Thoracic aorta (tissue), 2 donors: Measurements from ENCODE around the gene GMDS. TPM values are rescaled to one million over a fixed set of nuclear protein-coding genes. Genes with fewer than 3 reads are reported as not detected.

Experiments
- ATAC-seq: fragments of 150-250 bp; one replicate; pipeline ENCODE4 v1.8.0; 2017; ENCODE audit warnings: low read depth; ENCODE audit not compliant: insufficient number of reproducible peaks, low FRiP score
- DNase-seq: peaks from one replicate; pipeline ENCODE4 v3.0.0-alpha.2; 2020; ENCODE audit warnings: low spot score
- H3K27ac ChIP-seq, 2 donors: fragments of 200-600 bp; sonication (generic); 1 replicate in 1 of 2; 2 replicates in 1 of 2; pipeline ENCODE4 v1.5.1; 2016; ENCODE audit warnings: mild to moderate bottlenecking in 2 of 2, moderate library complexity in 2 of 2
- H3K27me3 ChIP-seq: fragments of 200-600 bp; sonication (generic); replicated peaks from 2 replicates; pipeline ENCODE4 v1.6.0; 2016; ENCODE audit warnings: mild to moderate bottlenecking; ENCODE audit not compliant: insufficient read depth
- H3K36me3 ChIP-seq: fragments of 200-600 bp; sonication (generic); one replicate; pipeline ENCODE4 v1.5.1; 2016
- H3K4me1 ChIP-seq, 2 donors: fragments of 200-600 bp; sonication (generic); 1 replicate in 1 of 2; 2 replicates in 1 of 2; pipeline versions ENCODE4 v1.5.1 to v1.6.0; 2016; ENCODE audit warnings: low read depth in 2 of 2, mild to moderate bottlenecking in 1 of 2; ENCODE audit not compliant: control insufficient read depth in 1 of 2
- H3K4me3 ChIP-seq: fragments of 200-600 bp; sonication (generic); 2 replicates; pipeline ENCODE4 v1.5.1; 2016; ENCODE audit warnings: mild to moderate bottlenecking
- H3K9me3 ChIP-seq: fragments of 200-600 bp; sonication (generic); 2 replicates; pipeline ENCODE4 v1.5.1; 2016
- CTCF ChIP-seq: fragments of 200-600 bp; sonication (generic); IDR thresholded peaks from one replicate; pipeline ENCODE4 v1.5.1; 2019; ENCODE audit warnings: antibody characterized with exemption
- total RNA-seq, 2 donors: library from RNA; depleted of rRNA; stranded (reverse); fragments of >200 nt; gene quantifications; one replicate each; pipeline versions ENCODE4 v1.1.0 to v1.2.3, GENCODE V29; 2016

GMDS gene
- total RNA-seq, 2 donors from 2014 or later = 87.8 to 87.9 TPM

- Histone ChIP-seq H3K27ac (no peak overlapping the region), H3K4me3 (no peak overlapping the region), H3K4me1 (peaks cover 0 to 18% of the 10 kb centered on the region in 2 donors), H3K27me3 (no peaks in the 10 kb centered on the region), H3K36me3 (no peaks in the 10 kb centered on the region), H3K9me3 (no peaks in the 10 kb centered on the region)
- DNase-seq (no peak), ATAC-seq (no peak)
- TF ChIP-seq CTCF = no peak
Measured at GRCh38 chr6:1851681-1852456, 393.5 kb downstream of the GMDS start.

- no peak overlapping the region for H3K4me3 ChIP-seq
- no peaks in the 10 kb centered on the region for H3K36me3 ChIP-seq
- H3K9me3 ChIP-seq = no peaks in the 10 kb centered on the region
- no peak overlapping the region for H3K27ac ChIP-seq
- DNase-seq (no peak), ATAC-seq (no peak)
- no peak for TF ChIP-seq CTCF
- H3K27me3 ChIP-seq = no peaks in the 10 kb centered on the region
- H3K4me1 ChIP-seq = peaks cover 0 to 8% of the 10 kb centered on the region in 2 donors
Measured at GRCh38 chr6:1850840-1851157, 394.6 kb downstream of the GMDS start.

GRCh38 chr6:1850121-1850839, 395.1 kb downstream of the GMDS start:
- ATAC-seq (no peak), DNase-seq (no peak)
- no peak for TF ChIP-seq CTCF
- no peaks in the 10 kb centered on the region for H3K36me3 ChIP-seq
- no peak overlapping the region for H3K4me3 ChIP-seq
- no peak overlapping the region for H3K27ac ChIP-seq
- no peaks in the 10 kb centered on the region for H3K27me3 ChIP-seq
- H3K9me3 ChIP-seq = no peaks in the 10 kb centered on the region
- peaks cover 0 to 7% of the 10 kb centered on the region in 2 donors for H3K4me1 ChIP-seq

- Histone ChIP-seq H3K27me3 (no peaks in the 10 kb centered on the region), H3K36me3 (no peaks in the 10 kb centered on the region), H3K9me3 (no peaks in the 10 kb centered on the region), H3K27ac (no peak overlapping the region), H3K4me3 (no peak overlapping the region), H3K4me1 (peaks cover 0 to 7% of the 10 kb centered on the region in 2 donors)
- no peak for TF ChIP-seq CTCF
- no peak for DNase-seq
- no peak for ATAC-seq
Measured at GRCh38 chr6:1849691-1850090, 395.7 kb downstream of the GMDS start.

GRCh38 chr6:1848752-1849151, 396.7 kb downstream of the GMDS start:
- ATAC-seq (no peak), DNase-seq (no peak)
- H3K4me3 ChIP-seq = no peak overlapping the region
- no peaks in the 10 kb centered on the region for H3K27me3 ChIP-seq
- H3K27ac ChIP-seq = no peak overlapping the region
- no peaks in the 10 kb centered on the region for H3K36me3 ChIP-seq
- TF ChIP-seq CTCF = no peak
- no peaks in the 10 kb centered on the region for H3K9me3 ChIP-seq
- H3K4me1 ChIP-seq = peaks cover 0 to 7% of the 10 kb centered on the region in 2 donors
